AG09319 (cell line): ENCODE results near the gene PRDM16.

Experiments
- DNase-seq: peaks from one replicate; pipeline ENCODE4 v3.0.0-alpha.2; 2010; ENCODE audit warnings: low read depth; ENCODE audit errors: extremely low read depth
- CTCF ChIP-seq: IDR thresholded peaks from 2 replicates; pipeline ENCODE4 v1.5.1; 2011; ENCODE audit warnings: low read depth, mild to moderate bottlenecking, inconsistent platforms, low read length, moderate library complexity

The PRDM16 gene

GRCh38 chr1:3344395-3344794 is 275.4 kb downstream of the PRDM16 start:
- no peak for TF ChIP-seq CTCF

GRCh38 chr1:3345792-3346191 is 276.8 kb downstream of the PRDM16 start:
- no peak for TF ChIP-seq CTCF
- no peak for DNase-seq

More at GRCh38 chr1:3344395-3344794, 275.4 kb downstream of the PRDM16 start:
- DNase-seq = no peak

GRCh38 chr1:3346478-3346877 is 277.5 kb downstream of the PRDM16 start:
- DNase-seq = no peak
- TF ChIP-seq CTCF = no peak

- no peak for TF ChIP-seq CTCF
- DNase-seq = no peak
These were observed 278.4 kb downstream of the PRDM16 start for GRCh38 chr1:3347257-3348020.

GRCh38 chr1:3348196-3348865 is 279.3 kb downstream of the PRDM16 start:
- no peak for TF ChIP-seq CTCF

GRCh38 chr1:3349161-3349967 is 280.4 kb downstream of the PRDM16 start:
- no peak for DNase-seq
- no peak; the same call in 1 of the 2 replicates for TF ChIP-seq CTCF

More at GRCh38 chr1:3348196-3348865, 279.3 kb downstream of the PRDM16 start:
- no peak for DNase-seq

GRCh38 chr1:3349968-3350299 is 280.9 kb downstream of the PRDM16 start:
- DNase-seq = no peak
- TF ChIP-seq CTCF = no peak
